IPS-18a (cell line): ENCODE results near the gene MRGPRG.

Source experiments
- H3K27ac ChIP-seq: one replicate; pipeline ENCODE4 v1.5.1; 2013; ENCODE audit warnings: low read length
- H3K27me3 ChIP-seq: one replicate; pipeline ENCODE4 v1.6.1; 2013; ENCODE audit warnings: mild to moderate bottlenecking, low read length; ENCODE audit not compliant: control insufficient read depth, insufficient read depth
- H3K36me3 ChIP-seq: one replicate; pipeline ENCODE4 v1.6.1; 2013; ENCODE audit warnings: low read depth, low read length; ENCODE audit not compliant: control insufficient read depth
- H3K4me1 ChIP-seq: one replicate; pipeline ENCODE4 v1.6.1; 2013; ENCODE audit warnings: low read depth, low read length; ENCODE audit not compliant: control insufficient read depth
- H3K4me3 ChIP-seq: one replicate; pipeline ENCODE4 v1.5.1; 2013; ENCODE audit warnings: low read length
- H3K9ac ChIP-seq: one replicate; pipeline ENCODE4 v1.6.1; 2013; ENCODE audit warnings: mild to moderate bottlenecking, low read length, moderate library complexity
- H3K9me3 ChIP-seq: one replicate; pipeline ENCODE4 v1.6.1; 2013; ENCODE audit warnings: low read depth, low read length; ENCODE audit not compliant: control insufficient read depth

MRGPRG gene

DNA sequence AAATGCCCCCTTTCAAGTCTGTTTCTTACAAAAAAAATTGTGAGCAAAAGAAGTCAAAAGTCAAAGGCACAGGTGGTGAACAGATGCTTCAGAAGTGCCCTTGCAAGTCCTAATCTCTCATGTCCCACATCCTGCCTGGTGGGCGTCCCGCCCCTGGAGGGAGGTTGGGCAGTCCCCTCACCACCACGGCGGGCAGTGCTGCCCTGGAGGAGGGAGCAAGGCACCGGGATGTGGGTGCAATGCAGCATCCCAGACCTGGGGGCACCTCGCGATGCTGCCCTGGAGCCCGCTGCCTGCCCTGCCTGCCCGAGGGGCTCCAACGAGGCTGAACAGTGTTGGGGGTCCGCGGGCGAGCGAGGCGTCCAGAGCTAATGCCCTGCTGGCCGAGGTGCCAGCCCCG lies 15.9 kb downstream of the MRGPRG start:
- H3K27me3 ChIP-seq: peaks cover 50% of the 10 kb centered on the region
- H3K27ac ChIP-seq: no peak overlapping the region
- H3K4me1 ChIP-seq: no peaks in the 10 kb centered on the region
- no peaks in the 10 kb centered on the region for H3K9me3 ChIP-seq
- H3K4me3 ChIP-seq: peak overlapping the region; percentile 63
- H3K36me3 ChIP-seq: no peaks in the 10 kb centered on the region
- no peak overlapping the region for H3K9ac ChIP-seq

DNA sequence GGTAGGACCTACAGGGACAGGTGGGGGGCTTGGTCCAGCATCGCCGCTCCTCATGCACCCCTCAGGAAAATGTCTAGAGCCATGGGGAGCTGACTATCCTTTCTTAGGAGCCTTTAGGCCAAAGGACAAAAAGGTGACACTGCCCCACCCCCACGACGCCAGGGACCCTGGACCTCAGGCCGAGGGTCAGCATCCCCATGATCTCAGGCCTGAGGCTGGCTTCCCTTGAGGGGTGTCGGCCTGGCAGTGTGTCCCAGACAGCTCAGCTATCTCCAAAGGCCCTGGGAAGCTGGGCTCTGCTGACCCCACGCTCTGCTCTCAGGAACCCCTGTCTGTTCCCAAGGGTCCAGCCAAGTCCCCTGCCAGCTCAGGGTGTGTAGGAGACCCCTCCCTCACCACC lies 16.3 kb downstream of the MRGPRG start:
- Histone ChIP-seq H3K9me3 (no peaks in the 10 kb centered on the region), H3K27ac (no peak overlapping the region), H3K9ac (no peak overlapping the region), H3K36me3 (no peaks in the 10 kb centered on the region), H3K4me1 (no peaks in the 10 kb centered on the region), H3K4me3 (peak overlapping the region; percentile 63), H3K27me3 (peaks cover 50% of the 10 kb centered on the region)

DNA sequence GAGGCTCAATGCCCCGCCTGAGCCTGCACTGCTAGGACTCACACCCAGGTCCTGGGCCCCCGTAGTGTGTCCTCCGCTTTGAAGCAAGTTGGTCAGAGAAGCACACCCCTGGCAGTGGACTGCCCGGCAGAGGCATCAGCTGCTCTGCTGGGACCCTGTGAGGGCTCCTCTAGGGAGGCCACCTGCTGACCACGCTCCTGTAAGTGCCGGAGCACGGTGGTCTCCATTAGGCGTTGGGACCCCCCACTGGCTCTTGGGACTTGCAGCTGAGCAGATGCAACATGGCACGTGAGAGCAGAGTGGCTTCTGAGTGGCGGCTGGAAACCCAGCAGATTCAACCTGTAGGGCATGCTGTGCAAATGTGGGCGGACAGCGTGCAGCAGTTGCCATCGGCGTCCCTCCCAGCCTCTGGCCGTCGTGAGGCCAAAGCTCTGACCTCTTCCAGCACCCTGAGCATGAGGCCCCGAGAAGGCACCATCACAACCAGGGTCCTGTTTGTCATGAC lies 16.9 kb downstream of the MRGPRG start:
- H3K36me3 ChIP-seq: no peaks in the 10 kb centered on the region
- H3K4me1 ChIP-seq: no peaks in the 10 kb centered on the region
- H3K9ac ChIP-seq: no peak overlapping the region
- no peak overlapping the region for H3K27ac ChIP-seq
- H3K4me3 ChIP-seq: no peak overlapping the region
- no peaks in the 10 kb centered on the region for H3K9me3 ChIP-seq
- peaks cover 50% of the 10 kb centered on the region for H3K27me3 ChIP-seq

DNA sequence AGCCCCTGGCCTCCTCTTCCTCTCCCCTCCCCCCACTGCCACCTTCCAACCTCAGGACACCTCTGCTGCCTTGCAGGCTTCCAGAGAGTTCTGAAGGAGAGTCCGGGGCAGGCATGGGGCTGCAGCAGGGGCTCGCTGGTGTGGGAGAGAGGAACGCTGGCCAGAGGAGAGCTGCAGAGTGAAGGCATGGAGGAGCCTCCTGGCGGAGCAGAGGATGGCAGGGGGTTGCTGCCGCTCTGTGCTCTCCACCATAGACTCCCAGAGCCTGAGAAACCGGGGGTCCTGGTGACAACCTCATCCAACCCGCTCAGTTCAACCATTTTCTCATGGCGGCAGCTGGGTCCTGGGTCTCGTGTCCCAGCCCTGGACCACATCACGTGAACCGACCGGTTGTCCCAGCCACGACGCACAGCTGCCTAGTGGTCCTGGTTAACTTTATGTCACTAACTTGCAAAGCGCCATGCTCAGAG lies 17.5 kb downstream of the MRGPRG start:
- Histone ChIP-seq H3K4me1 (no peaks in the 10 kb centered on the region), H3K36me3 (no peaks in the 10 kb centered on the region), H3K27me3 (peaks cover 50% of the 10 kb centered on the region), H3K9me3 (no peaks in the 10 kb centered on the region), H3K27ac (no peak overlapping the region), H3K9ac (no peak overlapping the region), H3K4me3 (no peak overlapping the region)

DNA sequence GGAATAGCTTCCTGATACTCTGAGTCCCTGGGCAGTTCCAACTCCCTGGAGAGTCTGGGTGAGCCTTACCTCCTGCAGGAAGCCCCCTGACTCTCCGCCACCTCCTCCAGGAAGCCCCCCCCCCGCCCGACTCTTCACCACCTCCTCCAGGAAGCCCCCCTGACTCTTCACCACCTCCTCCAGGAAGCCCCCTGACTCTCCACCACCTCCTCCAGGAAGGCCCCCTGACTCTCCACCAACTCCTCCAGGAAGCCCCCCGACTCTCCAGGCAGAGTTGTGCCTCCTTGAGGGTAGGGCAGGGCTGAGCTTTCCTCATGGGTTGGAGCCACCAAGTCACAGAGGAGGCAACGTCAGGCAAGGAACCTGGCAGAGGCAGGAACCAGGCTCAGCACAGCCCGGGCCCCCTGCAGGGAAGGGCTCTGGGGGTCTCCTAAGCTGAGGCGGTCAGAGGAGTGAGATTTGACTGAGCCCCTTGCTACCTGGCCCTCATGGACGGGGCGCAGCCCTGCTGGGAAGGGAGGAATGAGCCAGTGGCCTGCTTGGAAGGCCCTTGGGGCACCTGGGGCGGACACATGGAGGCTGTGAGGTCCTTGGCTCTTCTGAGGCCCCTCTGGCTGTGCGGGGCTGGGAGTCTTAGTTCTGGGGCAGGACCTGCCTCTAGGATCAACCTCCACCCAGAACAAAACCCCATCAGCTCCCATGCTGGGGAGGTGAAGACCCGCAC lies 18.1 kb downstream of the MRGPRG start:
- Histone ChIP-seq H3K9me3 (no peaks in the 10 kb centered on the region), H3K27ac (no peak overlapping the region), H3K4me3 (no peak overlapping the region), H3K4me1 (no peaks in the 10 kb centered on the region), H3K36me3 (no peaks in the 10 kb centered on the region), H3K9ac (no peak overlapping the region), H3K27me3 (peaks cover 47% of the 10 kb centered on the region)

DNA sequence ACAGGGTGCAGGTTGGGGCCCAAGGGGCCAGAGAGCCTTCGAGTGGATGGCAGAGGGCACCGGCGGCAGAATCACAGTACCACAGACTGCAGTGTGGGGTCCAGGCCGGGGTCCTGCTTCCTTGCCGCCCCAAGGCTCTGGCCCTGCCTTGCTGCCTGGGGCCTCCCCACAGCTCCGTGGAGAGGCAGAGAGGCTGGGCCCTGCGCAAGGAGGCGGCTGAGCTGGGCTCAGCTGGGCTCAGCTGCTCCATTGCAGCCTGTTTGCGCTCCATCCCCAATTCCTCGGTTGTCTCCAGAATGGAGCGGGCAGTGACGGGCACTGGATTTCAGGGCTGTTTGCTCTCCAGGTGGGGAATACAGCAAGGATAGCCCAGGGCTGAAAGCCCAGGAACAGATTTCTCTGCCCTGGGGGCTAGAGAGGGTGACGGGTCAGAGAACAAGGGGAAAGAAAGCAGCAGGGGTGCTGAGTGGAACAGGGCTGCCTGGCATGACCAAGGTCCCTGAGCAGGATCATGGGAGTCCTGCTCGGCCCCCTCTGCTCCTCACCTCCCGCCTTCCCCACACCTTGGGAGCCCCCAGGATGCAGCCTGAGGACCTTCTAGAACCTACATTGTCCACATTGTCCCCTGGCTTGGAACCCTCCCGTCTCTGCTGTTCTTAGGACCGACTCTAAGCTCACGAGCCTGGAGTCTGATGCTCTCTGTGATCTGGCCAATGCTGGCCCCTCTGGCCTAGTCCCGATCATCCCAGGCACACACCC lies 18.9 kb downstream of the MRGPRG start:
- Histone ChIP-seq H3K27me3 (peaks cover 38% of the 10 kb centered on the region), H3K4me3 (no peak overlapping the region), H3K4me1 (no peaks in the 10 kb centered on the region), H3K27ac (no peak overlapping the region), H3K9ac (no peak overlapping the region), H3K9me3 (no peaks in the 10 kb centered on the region), H3K36me3 (no peaks in the 10 kb centered on the region)

DNA sequence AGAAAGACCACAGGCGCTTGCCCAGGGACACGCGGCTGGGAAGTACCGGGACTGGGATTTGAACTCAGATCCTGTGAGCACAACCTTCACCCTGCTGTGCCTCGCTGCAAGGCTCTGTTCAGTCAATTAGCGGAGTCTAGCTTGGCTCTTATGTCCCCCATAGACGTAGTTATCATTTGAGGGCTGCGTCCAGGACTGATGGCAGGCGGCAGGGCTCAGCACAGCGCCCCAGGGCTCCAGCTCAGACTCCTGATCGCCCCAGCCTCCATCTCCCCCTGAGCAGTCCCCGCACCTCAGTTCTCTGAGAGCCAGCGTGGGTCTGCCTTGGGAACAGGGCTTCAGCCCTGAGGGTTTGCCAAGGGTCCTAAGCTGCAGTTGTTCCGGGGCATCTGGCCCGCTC lies 19.8 kb downstream of the MRGPRG start:
- H3K36me3 ChIP-seq: no peaks in the 10 kb centered on the region
- no peaks in the 10 kb centered on the region for H3K4me1 ChIP-seq
- H3K9me3 ChIP-seq: no peaks in the 10 kb centered on the region
- H3K4me3 ChIP-seq: no peak overlapping the region
- H3K27ac ChIP-seq: no peak overlapping the region
- H3K9ac ChIP-seq: no peak overlapping the region
- H3K27me3 ChIP-seq: peaks cover 29% of the 10 kb centered on the region

DNA sequence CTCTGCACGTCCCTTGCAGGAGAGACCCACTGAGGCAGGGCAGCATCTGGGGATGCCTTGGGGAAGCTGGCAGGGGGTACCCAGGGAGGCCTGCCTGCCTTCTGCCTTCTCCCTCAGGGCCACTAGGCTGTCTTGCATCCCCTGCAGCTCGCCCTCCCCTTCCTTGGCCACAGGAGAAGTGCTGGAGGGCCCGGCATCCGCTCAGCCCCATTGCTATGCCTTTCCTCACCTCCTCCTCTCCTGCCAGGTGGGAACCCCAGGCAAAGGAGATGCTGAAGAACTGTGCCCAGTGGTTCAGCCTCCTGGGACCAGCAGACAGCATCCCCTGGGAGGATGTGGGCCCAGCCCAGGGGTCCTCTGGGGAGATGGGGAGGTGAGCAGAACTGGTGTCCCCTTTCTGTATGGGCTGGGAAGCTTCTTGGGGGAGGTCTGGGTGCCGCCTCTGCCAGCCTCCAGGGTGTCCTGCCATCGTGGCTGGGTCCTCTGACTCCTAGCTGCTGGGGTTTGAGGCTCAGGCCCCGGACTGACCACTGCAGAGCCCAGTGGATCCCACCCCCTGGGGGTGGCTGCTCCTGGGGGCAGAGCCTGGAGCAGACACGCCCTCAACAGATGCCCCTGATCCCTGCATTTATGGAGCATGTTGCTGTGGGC lies 20.6 kb downstream of the MRGPRG start:
- peaks cover 21% of the 10 kb centered on the region for H3K27me3 ChIP-seq
- H3K27ac ChIP-seq: no peak overlapping the region
- no peaks in the 10 kb centered on the region for H3K36me3 ChIP-seq
- no peak overlapping the region for H3K9ac ChIP-seq
- H3K9me3 ChIP-seq: no peaks in the 10 kb centered on the region
- no peak overlapping the region for H3K4me3 ChIP-seq
- H3K4me1 ChIP-seq: no peaks in the 10 kb centered on the region

DNA sequence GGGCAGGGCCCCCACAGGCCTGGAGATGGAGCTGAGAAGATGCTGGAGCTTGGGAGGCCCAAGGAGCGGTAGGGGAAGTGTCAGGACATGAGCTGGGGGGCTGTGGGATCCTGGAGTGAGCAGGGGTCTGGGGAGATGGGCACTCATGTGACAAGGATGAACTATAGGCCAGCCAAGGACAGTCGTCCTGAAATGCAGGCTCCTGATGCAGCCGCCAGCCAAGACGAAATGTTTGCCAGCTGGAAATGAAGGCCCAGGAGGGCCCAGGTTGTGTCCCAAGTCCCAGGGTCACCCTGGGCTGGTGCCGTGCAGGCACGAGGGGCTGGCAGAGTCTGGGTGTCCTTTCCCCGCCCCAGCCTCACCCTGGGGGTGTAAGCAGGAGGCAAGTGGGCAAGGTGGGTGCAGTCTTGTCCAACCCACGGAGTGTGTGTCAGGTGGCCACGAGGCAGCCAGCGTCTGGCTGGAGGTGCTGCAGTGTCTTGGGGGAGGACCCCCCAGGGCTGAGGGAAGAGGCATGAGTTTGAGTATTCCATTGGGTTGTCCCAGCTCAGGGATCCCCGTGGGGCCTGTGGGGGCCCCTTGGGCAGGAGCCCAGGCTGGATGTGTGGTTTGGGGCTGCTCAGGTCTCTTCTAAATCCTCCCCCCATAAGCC lies 21.4 kb downstream of the MRGPRG start:
- H3K9me3 ChIP-seq: no peaks in the 10 kb centered on the region
- H3K27me3 ChIP-seq: peaks cover 13% of the 10 kb centered on the region
- H3K4me1 ChIP-seq: no peaks in the 10 kb centered on the region
- no peak overlapping the region for H3K9ac ChIP-seq
- H3K27ac ChIP-seq: no peak overlapping the region
- H3K36me3 ChIP-seq: no peaks in the 10 kb centered on the region
- no peak overlapping the region for H3K4me3 ChIP-seq

DNA sequence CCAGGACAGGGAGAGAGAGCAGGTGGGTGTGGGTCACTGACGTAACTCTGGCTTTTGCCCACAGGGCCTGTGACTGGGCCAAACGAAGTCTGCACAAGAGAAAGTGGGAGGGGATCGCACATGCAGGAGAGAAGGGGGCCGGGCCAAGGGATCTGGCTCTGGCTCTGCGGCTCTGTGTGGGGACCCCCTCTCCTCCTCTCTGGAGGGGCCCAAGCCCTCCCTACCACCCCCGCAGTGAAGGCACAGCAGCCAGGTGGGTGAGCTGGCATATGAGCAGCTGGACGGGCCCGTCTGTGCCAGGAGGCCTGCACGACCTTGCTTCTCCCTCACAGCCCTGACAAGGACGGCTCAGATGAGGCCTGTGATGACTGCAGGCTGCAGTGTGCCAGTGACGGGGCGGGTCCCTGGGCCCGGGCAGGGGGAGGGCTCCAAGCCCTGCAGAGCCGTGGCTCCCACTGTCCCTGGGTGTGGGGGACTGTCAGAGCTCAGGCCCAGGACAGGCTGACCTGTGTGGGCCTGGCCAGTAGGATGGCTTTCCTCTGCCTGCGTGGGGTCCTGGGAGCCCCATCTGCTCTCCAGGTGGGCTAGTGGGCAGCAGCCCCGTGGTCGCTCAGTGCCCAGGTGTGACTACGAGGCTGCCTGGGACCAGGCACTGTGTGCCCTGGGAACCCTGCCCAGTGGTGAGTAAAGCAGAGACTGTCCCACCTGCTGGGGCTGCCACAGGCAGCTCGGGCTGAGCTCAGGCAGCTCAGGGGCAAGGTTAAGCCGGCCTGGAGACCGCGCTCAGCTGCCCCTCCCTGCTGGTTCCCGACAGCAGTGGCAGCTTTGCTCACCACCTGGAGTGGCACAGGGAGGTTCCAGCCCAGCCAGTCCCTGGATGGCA lies 22.2 kb downstream of the MRGPRG start:
- no peaks in the 10 kb centered on the region for H3K9me3 ChIP-seq
- no peak overlapping the region for H3K27ac ChIP-seq
- H3K9ac ChIP-seq: no peak overlapping the region
- no peaks in the 10 kb centered on the region for H3K4me1 ChIP-seq
- peaks cover 5% of the 10 kb centered on the region for H3K27me3 ChIP-seq
- H3K36me3 ChIP-seq: no peaks in the 10 kb centered on the region
- no peak overlapping the region for H3K4me3 ChIP-seq
